Skeletal muscle tissue (tissue), 4 donors: ENCODE results near the gene IPO4. TPM values are rescaled to one million over a fixed set of nuclear protein-coding genes. Genes with fewer than 3 reads are reported as not detected.

Source experiments
- H3K27ac ChIP-seq: one replicate; pipeline ENCODE4 v1.7.0; 2013; ENCODE audit warnings: mild to moderate bottlenecking, low read depth, low read length, inconsistent platforms
- H3K27me3 ChIP-seq, 3 donors: one replicate each; pipeline ENCODE4 v1.7.0; 2013; ENCODE audit warnings: low read length in 3 of 3; ENCODE audit not compliant: control insufficient read depth in 3 of 3, insufficient read depth in 3 of 3
- H3K36me3 ChIP-seq, 3 donors: one replicate each; pipeline ENCODE4 v1.7.0; 2013; ENCODE audit warnings: low read length in 3 of 3; ENCODE audit not compliant: control insufficient read depth in 3 of 3, insufficient read depth in 3 of 3
- H3K4me1 ChIP-seq, 3 donors: one replicate each; pipeline ENCODE4 v1.7.0; 2013; ENCODE audit warnings: low read length in 3 of 3, mild to moderate bottlenecking in 3 of 3; ENCODE audit not compliant: control insufficient read depth in 3 of 3, insufficient read depth in 3 of 3
- H3K4me3 ChIP-seq, 3 donors: one replicate each; pipeline ENCODE4 v1.7.0; 2013; ENCODE audit warnings: low read length in 3 of 3
- H3K9ac ChIP-seq, 3 donors: one replicate each; pipeline ENCODE4 v1.7.0; 2013; ENCODE audit warnings: low read length in 3 of 3, mild to moderate bottlenecking in 3 of 3, moderate library complexity in 2 of 3, low read depth in 1 of 3
- H3K9me3 ChIP-seq, 3 donors: one replicate each; pipeline ENCODE4 v1.7.0; 2013; ENCODE audit warnings: low read length in 3 of 3; ENCODE audit not compliant: control insufficient read depth in 3 of 3
- total RNA-seq: library from RNA; depleted of rRNA; stranded (reverse); fragments of >200 nt; gene quantifications from one replicate; pipeline ENCODE4 v1.2.3, GENCODE V29; 2014
- donor health status: Osteomylitis.

The IPO4 gene
- total RNA-seq, 1 donor from 2014 or later: 32.9 TPM

DNA sequence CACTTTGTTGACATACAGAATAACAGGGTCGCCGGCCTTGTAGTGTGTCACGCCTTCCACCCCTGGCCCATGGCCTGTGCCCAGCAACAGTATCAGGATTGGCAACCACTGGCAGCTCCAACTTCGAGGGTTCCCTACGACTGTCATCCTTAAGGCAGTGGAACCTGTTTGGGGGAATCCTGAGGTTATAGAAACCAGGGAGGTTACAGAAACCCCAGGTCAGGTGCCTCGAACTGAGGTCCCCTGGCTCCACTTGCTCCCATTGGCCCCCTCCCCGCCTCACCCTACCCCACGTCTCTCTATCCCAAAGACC lies 6.2 kb upstream of the IPO4 start:
- peaks cover 19 to 31% (median 26%) of the 10 kb centered on the region in 3 donors for H3K4me1 ChIP-seq
- peak overlapping the region; percentile 92 to 97 (median 95) for H3K4me3 ChIP-seq
- H3K27me3 ChIP-seq: no peaks in the 10 kb centered on the region
- peak overlapping the region; percentile 99 for H3K27ac ChIP-seq
- no peaks in the 10 kb centered on the region for H3K9me3 ChIP-seq
- peaks cover 16 to 29% (median 27%) of the 10 kb centered on the region in 3 donors for H3K36me3 ChIP-seq
- peak overlapping the region; percentile 91 to 97 (median 96) for H3K9ac ChIP-seq

DNA sequence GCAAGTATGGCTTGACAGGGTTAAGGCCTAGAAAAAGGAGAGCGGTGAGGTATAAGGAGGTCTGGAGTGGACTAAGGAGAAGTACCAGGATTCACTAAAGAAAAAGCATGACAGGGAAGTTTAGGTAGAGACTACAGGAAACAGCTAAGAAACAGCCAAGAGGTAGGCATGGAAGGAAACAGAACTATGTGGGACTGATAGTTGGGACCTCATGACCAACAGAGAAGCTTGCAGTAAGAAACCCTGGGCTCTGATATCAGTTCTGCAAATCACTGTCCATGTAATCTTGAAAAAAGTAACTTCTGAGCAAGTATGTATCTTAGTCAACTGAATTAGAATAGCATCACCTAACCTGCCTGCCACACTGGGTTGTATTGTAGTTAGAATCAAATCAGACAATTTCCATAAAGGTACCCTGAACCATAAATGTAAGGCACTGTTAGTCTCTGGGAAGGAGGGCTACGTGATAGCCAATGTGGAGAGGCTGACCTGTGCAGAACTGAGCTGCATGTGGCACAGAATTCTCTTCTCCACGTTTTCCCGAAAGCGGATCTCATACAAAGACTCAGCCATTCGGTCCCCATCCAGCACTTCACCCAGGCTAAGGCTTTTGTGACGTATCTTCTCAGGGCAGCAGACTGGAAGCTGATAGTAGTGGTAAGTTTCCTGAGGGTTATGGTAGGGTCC lies 5.7 kb upstream of the IPO4 start:
- H3K9ac ChIP-seq: peak overlapping the region; percentile 91 to 97 (median 96)
- H3K9me3 ChIP-seq: no peaks in the 10 kb centered on the region
- H3K27ac ChIP-seq: peak overlapping the region; percentile 99
- H3K4me3 ChIP-seq: peak overlapping the region; percentile 92 to 97 (median 95)
- peaks cover 20 to 32% (median 27%) of the 10 kb centered on the region in 3 donors for H3K36me3 ChIP-seq
- H3K27me3 ChIP-seq: no peaks in the 10 kb centered on the region
- H3K4me1 ChIP-seq: peaks cover 19 to 31% (median 26%) of the 10 kb centered on the region in 3 donors

- Histone ChIP-seq H3K36me3 (peaks cover 17 to 27% (median 27%) of the 10 kb centered on the region in 3 donors), H3K4me1 (peaks cover 28 to 38% (median 34%) of the 10 kb centered on the region in 3 donors), H3K27me3 (no peaks in the 10 kb centered on the region), H3K27ac (no peak overlapping the region), H3K4me3 (no peak overlapping the region), H3K9ac (no peak overlapping the region), H3K9me3 (no peaks in the 10 kb centered on the region)
These were observed 4.3 kb upstream of the IPO4 start for GRCh38 chr14:24192933-24193332.

DNA sequence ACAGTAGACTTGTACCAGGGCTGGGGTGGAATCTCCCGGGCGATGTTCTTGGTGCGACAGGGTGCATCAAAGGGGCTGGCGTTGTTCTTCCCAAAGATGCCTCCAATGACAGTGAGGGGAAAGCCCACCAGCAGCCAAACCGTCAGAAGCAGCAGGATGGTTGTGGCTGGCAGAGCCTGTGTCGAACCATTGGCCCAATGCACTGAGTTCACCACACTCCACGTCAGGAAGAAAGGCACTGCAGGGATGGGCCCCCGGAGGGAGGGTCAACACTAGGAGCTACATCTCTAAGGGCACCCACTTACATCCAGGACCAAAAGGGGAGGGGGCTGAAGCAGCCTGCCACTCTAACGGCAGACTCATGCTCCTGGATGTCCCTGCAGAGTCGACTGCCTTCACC lies 1.8 kb upstream of the IPO4 start:
- H3K27ac ChIP-seq: no peak overlapping the region
- no peaks in the 10 kb centered on the region for H3K9me3 ChIP-seq
- H3K9ac ChIP-seq: no peak overlapping the region
- no peaks in the 10 kb centered on the region for H3K27me3 ChIP-seq
- H3K4me1 ChIP-seq: peaks cover 26 to 37% (median 33%) of the 10 kb centered on the region in 3 donors
- H3K36me3 ChIP-seq: peaks cover 34 to 46% (median 44%) of the 10 kb centered on the region in 3 donors
- H3K4me3 ChIP-seq: no peak overlapping the region

DNA sequence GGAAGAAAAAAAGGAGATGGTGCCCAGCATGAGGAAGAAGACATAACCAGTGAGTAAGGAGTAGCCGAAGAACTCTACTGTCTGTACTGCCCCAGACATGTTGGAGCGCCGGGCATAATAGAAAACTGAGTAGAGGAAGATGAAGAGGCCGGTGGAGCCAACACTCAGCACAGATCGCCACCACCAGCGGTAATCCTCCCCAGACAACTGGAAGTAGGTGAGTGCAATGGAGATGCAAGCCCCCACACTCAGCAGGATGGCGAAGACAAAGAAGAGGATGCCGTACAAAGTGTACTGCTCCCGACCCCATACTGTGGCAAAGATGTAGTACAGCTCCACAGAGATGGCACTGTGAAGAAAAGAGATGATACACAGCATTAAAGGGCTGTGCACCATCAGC lies 844 bp upstream of the IPO4 start:
- no peak overlapping the region for H3K9ac ChIP-seq
- no peaks in the 10 kb centered on the region for H3K9me3 ChIP-seq
- H3K36me3 ChIP-seq: peaks cover 43 to 55% (median 53%) of the 10 kb centered on the region in 3 donors
- H3K27me3 ChIP-seq: no peaks in the 10 kb centered on the region
- H3K27ac ChIP-seq: no peak overlapping the region
- peaks cover 20 to 28% (median 27%) of the 10 kb centered on the region in 3 donors for H3K4me1 ChIP-seq
- no peak overlapping the region for H3K4me3 ChIP-seq

GRCh38 chr14:24189059-24189375 lies 401 bp upstream of the IPO4 start:
- Histone ChIP-seq H3K9me3 (no peaks in the 10 kb centered on the region), H3K27ac (peak overlapping the region; percentile 83), H3K4me1 (peaks cover 16 to 23% (median 23%) of the 10 kb centered on the region in 3 donors), H3K9ac (peak overlapping the region; percentile 79 to 87 (median 86)), H3K4me3 (peak overlapping the region; percentile 75 to 84 (median 83)), H3K36me3 (peaks cover 47 to 60% (median 58%) of the 10 kb centered on the region in 3 donors), H3K27me3 (no peaks in the 10 kb centered on the region)

- Histone ChIP-seq H3K9ac (peak overlapping the region; percentile 79 to 87 (median 86)), H3K4me1 (peaks cover 16 to 21% (median 20%) of the 10 kb centered on the region in 3 donors), H3K36me3 (peaks cover 56 to 65% (median 61%) of the 10 kb centered on the region in 3 donors), H3K9me3 (no peaks in the 10 kb centered on the region), H3K27me3 (no peaks in the 10 kb centered on the region), H3K27ac (peak overlapping the region; percentile 83), H3K4me3 (peak overlapping the region; percentile 75 to 84 (median 83))
These were observed 1.1 kb downstream of the IPO4 start for GRCh38 chr14:24187539-24187915.

DNA sequence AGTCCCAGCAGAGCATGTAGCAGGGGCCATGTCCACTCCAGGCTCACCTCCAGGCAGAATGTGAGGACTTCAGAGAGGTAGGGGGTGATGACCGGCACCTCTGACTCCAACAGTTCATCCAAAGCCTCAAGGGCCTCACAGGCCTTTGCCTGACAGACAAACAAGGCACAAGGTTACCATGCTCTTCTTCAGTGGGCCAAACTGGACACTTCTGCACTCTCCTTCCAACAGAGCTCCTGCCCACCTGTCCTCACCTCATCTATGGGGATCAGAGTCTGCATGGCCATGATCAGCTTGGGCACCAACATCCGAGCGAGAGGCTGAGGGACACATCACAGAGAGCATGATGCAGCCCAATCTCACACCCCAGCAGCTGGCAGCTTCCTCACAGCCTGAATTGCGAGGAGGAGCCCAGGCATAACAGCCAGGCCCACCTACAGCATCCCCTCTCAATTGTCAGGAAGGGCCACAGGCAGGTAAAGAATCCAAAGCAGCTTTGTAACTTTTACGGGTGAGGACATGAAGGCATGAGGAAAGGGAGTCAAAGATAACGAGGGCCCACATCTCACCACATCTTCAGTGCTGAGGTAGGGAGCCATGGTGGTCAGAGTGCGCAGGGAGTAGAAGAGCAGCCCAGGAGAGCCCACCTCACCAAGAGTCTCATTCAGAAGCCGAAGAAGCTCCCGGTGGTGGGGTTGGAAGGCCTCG lies 1.6 kb downstream of the IPO4 start:
- H3K36me3 ChIP-seq: peaks cover 56 to 65% (median 60%) of the 10 kb centered on the region in 3 donors
- H3K9ac ChIP-seq: peak overlapping the region in 2 of 3 donors; percentile 79 to 86
- no peaks in the 10 kb centered on the region for H3K9me3 ChIP-seq
- no peak overlapping the region for H3K27ac ChIP-seq
- H3K4me1 ChIP-seq: peaks cover 16 to 21% (median 19%) of the 10 kb centered on the region in 3 donors
- no peaks in the 10 kb centered on the region for H3K27me3 ChIP-seq
- H3K4me3 ChIP-seq: peak overlapping the region in 1 of 3 donors; percentile 84

- H3K27me3 ChIP-seq: no peaks in the 10 kb centered on the region
- peaks cover 61 to 69% (median 64%) of the 10 kb centered on the region in 3 donors for H3K36me3 ChIP-seq
- H3K4me1 ChIP-seq: peaks cover 16 to 21% (median 19%) of the 10 kb centered on the region in 3 donors
- H3K9me3 ChIP-seq: no peaks in the 10 kb centered on the region
- H3K4me3 ChIP-seq: no peak overlapping the region
- no peak overlapping the region for H3K27ac ChIP-seq
- no peak overlapping the region for H3K9ac ChIP-seq
These were observed 2.9 kb downstream of the IPO4 start for GRCh38 chr14:24185741-24186140.

DNA sequence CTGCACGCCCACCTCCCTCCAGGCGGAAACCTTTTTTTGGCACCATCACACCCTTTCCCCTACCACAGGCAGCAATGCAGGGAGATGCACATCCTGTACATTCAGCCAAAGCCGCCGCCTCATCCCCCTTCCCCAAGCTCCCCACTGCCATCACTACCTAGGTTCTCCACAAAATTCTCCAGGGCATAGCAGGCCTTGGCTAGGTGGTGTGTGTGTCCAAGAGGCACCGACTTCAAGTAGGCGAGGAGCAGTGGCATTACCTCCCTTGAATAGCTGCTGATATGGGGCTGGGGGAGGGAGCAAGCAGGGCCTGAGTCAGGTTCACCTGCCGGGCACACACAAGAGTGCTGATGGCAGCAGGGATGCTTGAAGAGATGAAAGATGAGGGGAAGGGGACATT lies 3.6 kb downstream of the IPO4 start:
- H3K4me1 ChIP-seq: peaks cover 23 to 27% (median 26%) of the 10 kb centered on the region in 3 donors
- H3K9me3 ChIP-seq: no peaks in the 10 kb centered on the region
- no peaks in the 10 kb centered on the region for H3K27me3 ChIP-seq
- H3K27ac ChIP-seq: no peak overlapping the region
- H3K9ac ChIP-seq: no peak overlapping the region
- no peak overlapping the region for H3K4me3 ChIP-seq
- H3K36me3 ChIP-seq: peaks cover 66 to 69% (median 67%) of the 10 kb centered on the region in 3 donors
